K562 treated with DMSO at 1 percent for 4 hours (cell line): ENCODE data around the gene BTF3. TPM values are rescaled to one million over a fixed set of nuclear protein-coding genes. Genes with fewer than 3 reads are reported as not detected.

Source experiments
- total RNA-seq: library from RNA; unstranded; fragments of 300-600 nt; gene quantifications from 2 replicates; pipeline ENCODE4 v1.2.3, GENCODE V29; 2022; ENCODE audit not compliant: insufficient read depth

BTF3 gene
- total RNA-seq: 782 and 850 TPM in 2 replicates

DNA sequence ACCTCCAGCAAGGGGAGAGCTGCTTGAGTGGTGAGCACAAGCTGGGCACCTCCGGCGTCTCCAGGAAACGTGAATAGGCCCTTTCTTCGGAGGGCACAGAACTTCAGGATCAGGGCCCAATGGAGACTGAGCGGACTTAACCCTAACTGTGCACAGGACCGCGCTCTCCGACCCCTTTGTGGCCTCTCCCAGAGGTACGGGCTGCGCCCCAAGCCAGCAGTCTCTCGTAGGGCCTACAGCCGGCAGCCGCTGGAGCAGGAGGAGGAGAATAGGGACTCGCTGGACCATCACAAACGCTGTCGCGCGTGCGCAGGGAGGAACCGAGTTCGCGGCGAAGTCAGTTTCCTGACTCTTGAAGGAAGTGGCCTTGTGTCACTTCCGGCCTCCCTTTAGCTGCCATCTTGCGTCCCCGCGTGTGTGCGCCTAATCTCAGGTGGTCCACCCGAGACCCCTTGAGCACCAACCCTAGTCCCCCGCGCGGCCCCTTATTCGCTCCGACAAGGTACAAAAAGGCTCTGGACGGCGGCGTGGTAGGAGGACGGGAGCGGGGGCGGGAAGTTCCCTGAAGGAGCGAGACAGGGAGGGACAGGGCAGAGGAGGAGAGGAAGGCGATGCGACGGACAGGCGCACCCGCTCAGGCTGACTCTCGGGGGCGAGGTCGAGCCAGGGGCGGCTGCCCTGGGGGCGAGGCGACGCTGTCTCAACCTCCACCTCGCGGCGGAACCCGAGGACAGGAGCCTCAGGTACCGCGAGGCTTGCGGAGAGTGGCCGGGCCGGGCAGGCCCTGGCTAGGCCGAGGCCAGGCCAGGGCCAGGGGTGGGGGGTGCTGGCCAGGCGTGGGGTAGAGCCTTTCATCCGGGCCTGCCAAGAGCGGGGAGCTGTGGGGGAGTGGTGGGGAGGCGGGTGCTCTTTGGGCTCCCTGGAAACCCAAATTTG lies at the start of gene BTF3:
BTF3 (plus strand) TSS at position 386 of the 936 bp plus-strand sequence; CDS start at position 612, 226 bp downstream.

DNA sequence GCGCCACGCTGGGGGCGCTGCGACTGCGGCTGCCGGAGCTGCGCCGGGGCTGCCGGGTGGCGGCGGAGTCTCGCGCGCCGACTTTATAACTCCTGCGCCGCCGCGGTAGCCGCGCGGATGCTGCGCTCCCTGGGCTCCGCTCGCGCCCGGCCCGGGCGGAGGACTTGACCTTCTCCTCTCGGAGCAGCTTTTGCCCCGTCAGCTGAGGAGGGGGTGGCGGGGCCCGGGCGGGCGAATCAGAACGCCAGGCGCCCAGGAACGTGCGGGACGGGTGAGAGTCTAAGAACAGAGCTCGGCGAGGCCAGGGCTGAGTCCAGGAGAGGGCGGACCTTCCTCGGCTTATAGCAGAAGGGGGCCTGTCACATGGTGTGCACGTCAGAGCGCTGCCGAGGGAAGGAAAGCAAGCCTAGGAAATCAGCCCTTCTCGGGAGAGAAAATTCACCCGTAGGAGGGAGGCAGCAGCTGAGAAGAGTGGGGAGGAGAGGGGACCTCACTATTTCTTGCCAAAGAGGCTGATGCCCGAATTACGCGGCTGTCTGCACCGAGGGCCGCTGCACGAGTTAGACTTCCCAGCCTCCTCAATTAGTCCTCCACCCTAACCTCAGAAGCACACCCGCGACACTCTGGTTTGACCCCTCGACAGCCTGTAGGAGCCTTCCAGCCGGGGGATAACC lies 49.6 kb upstream of the BTF3 start, which contains the start of gene FOXD1:
FOXD1 (minus strand) TSS at position 315 of the 674 bp plus-strand sequence. CDS start 415 bp downstream, outside the sequence.

Other genes with a start within 250 kb of the BTF3 start
- gene FOXD1, start 49.7 kb upstream of the BTF3 start, total RNA-seq: not detected in 2 replicates
- 9.7 and 18.2 TPM in 2 replicates for gene ANKRA2, start 67.2 kb downstream of the BTF3 start, total RNA-seq
- gene UTP15, start 67.3 kb downstream of the BTF3 start, total RNA-seq: 3.8 and 4.2 TPM in 2 replicates
- gene ARHGEF28, start 127.8 kb downstream of the BTF3 start, total RNA-seq: not detected in 2 replicates